Upper lobe of right lung (tissue), 1 donor: Measurements from ENCODE around the gene GADD45GIP1. TPM values are rescaled to one million over a fixed set of nuclear protein-coding genes. Genes with fewer than 3 reads are reported as not detected.

Experiments used
- ATAC-seq: fragments of 200-7000 bp; cut with Tn5 transposase; one replicate; pipeline ENCODE4 v1.9.1; 2020; ENCODE audit warnings: mild to moderate bottlenecking, moderate library complexity
- DNase-seq: peaks from one replicate; pipeline ENCODE4 v3.0.0-alpha.2; 2020
- H3K27ac ChIP-seq: fragments of 200-600 bp; one replicate; pipeline ENCODE4 v1.8.0; 2022
- H3K27me3 ChIP-seq: fragments of 200-600 bp; one replicate; pipeline ENCODE4 v1.8.0; 2022; ENCODE audit warnings: mild to moderate bottlenecking
- H3K36me3 ChIP-seq: fragments of 200-600 bp; one replicate; pipeline ENCODE4 v1.8.0; 2022
- H3K4me1 ChIP-seq: fragments of 200-600 bp; one replicate; pipeline ENCODE4 v1.8.0; 2022
- H3K4me3 ChIP-seq: fragments of 200-600 bp; one replicate; pipeline ENCODE4 v1.8.0; 2022; ENCODE audit warnings: mild to moderate bottlenecking
- H3K9me3 ChIP-seq: fragments of 200-600 bp; one replicate; pipeline ENCODE4 v1.8.0; 2022
- CTCF ChIP-seq: fragments of 200-600 bp; IDR thresholded peaks from one replicate; pipeline ENCODE4 v1.8.0; 2022; ENCODE audit warnings: antibody characterized with exemption
- intact Hi-C: fragments of 100-400 bp; cut with DNase I; formaldehyde crosslinking; loops from one replicate; pipeline ENCODE4 v1.11.0; 2022
- total RNA-seq: library from RNA; stranded (reverse); fragmentation: NEBNext Ultra II Directional; extraction: Animal tissue kit (Norgen Biotek cat#: 25700); gene quantifications from one replicate; pipeline ENCODE4 v1.2.1, GENCODE V29; 2021
- donor health status: DM: no; HTN: yes; CAD: no; lungs with severe emphysema.

The GADD45GIP1 gene
- total RNA-seq, 1 donor from 2014 or later: 16.4 TPM

GRCh38 chr19:12996406-12997094, 39.5 kb upstream of the GADD45GIP1 start:
- peaks cover 12% of the 10 kb centered on the region for H3K4me1 ChIP-seq
- peaks cover 9% of the 10 kb centered on the region for H3K36me3 ChIP-seq
- no peaks in the 10 kb centered on the region for H3K27me3 ChIP-seq
- no peaks in the 10 kb centered on the region for H3K9me3 ChIP-seq
- peak overlapping the region; percentile 71 for H3K4me3 ChIP-seq
- DNase-seq (no peak), ATAC-seq (peak; percentile 53)
- H3K27ac ChIP-seq: peak overlapping the region; percentile 89
- intact Hi-C loops: no loop called here
- no peak for TF ChIP-seq CTCF

GRCh38 chr19:12995596-12996405, 38.8 kb upstream of the GADD45GIP1 start:
- Histone ChIP-seq H3K36me3 (peaks cover 9% of the 10 kb centered on the region), H3K9me3 (no peaks in the 10 kb centered on the region), H3K27me3 (no peaks in the 10 kb centered on the region), H3K4me3 (peak overlapping the region; percentile 71), H3K27ac (peak overlapping the region; percentile 89), H3K4me1 (peaks cover 9% of the 10 kb centered on the region)
- ATAC-seq (peak; percentile 28), DNase-seq (no peak)
- intact Hi-C loops: no loop called here
- TF ChIP-seq CTCF: no peak

- Histone ChIP-seq H3K27me3 (no peaks in the 10 kb centered on the region), H3K9me3 (no peaks in the 10 kb centered on the region), H3K4me1 (peaks cover 9% of the 10 kb centered on the region), H3K27ac (peak within 1 kb of the TSS; percentile 89), H3K36me3 (peaks cover 9% of the 10 kb centered on the region), H3K4me3 (peak within 1 kb of the TSS; percentile 71)
- intact Hi-C loops: no loop called here
- peak; percentile 58 for ATAC-seq
- DNase-seq: peak; percentile 87
- no peak for TF ChIP-seq CTCF
These were observed 37.9 kb upstream of the GADD45GIP1 start, which contains the start of gene NFIX for GRCh38 chr19:12994701-12995595. TSS of gene NFIX (plus strand) at chr19:12995475. CDS start at chr19:12995838, 363 bp downstream.

GRCh38 chr19:12993562-12993961, 36.5 kb upstream of the GADD45GIP1 start:
- DNase-seq: no peak
- ATAC-seq: no peak

More at GRCh38 chr19:12993562-12993961, 36.5 kb upstream of the GADD45GIP1 start:
- no peaks in the 10 kb centered on the region for H3K27me3 ChIP-seq
- H3K4me1 ChIP-seq: peaks cover 9% of the 10 kb centered on the region
- H3K36me3 ChIP-seq: peaks cover 1% of the 10 kb centered on the region
- H3K4me3 ChIP-seq: no peak overlapping the region
- no peak overlapping the region for H3K27ac ChIP-seq
- no peak for TF ChIP-seq CTCF
- H3K9me3 ChIP-seq: no peaks in the 10 kb centered on the region
- intact Hi-C loops: no loop called here
